Heart right ventricle (tissue), 16 donors: ENCODE data around the gene SYNPO. TPM values are rescaled to one million over a fixed set of nuclear protein-coding genes. Genes with fewer than 3 reads are reported as not detected.

Experiments used
- ATAC-seq, 8 donors: fragments of 200-7000 bp; cut with Tn5 transposase; one replicate each; pipeline ENCODE4 v1.9.1; 2020; ENCODE audit warnings: mild to moderate bottlenecking in 8 of 8, moderate library complexity in 8 of 8, moderate number of reproducible peaks in 1 of 8
- DNase-seq, 2 donors: peaks; one replicate each; pipeline ENCODE4 v3.0.0-alpha.2; 2020
- H3K27ac ChIP-seq, 10 donors: fragments of 200-600 bp; sonication (generic) in 2 of 10; one replicate each; pipeline versions ENCODE4 v1.5.0 to v1.8.0; 2020 to 2022; ENCODE audit warnings: mild to moderate bottlenecking in 3 of 10
- H3K27me3 ChIP-seq, 7 donors: fragments of 200-600 bp; one replicate each; pipeline ENCODE4 v1.8.0; 2021 to 2022; ENCODE audit warnings: mild to moderate bottlenecking in 2 of 7
- H3K36me3 ChIP-seq, 9 donors: fragments of 200-600 bp; sonication (generic) in 1 of 9; one replicate each; pipeline versions ENCODE4 v1.5.0 to v1.8.0; 2020 to 2022; ENCODE audit warnings: mild to moderate bottlenecking in 2 of 9
- H3K4me1 ChIP-seq, 9 donors: fragments of 200-600 bp; sonication (generic) in 1 of 9; one replicate each; pipeline versions ENCODE4 v1.5.0 to v1.8.0; 2020 to 2022; ENCODE audit warnings: mild to moderate bottlenecking in 4 of 9
- H3K4me3 ChIP-seq, 10 donors: fragments of 200-600 bp; sonication (generic) in 2 of 10; one replicate each; pipeline versions ENCODE4 v1.5.0 to v1.8.0; 2020 to 2022; ENCODE audit warnings: mild to moderate bottlenecking in 7 of 10, moderate library complexity in 2 of 10
- H3K9me3 ChIP-seq, 11 donors: fragments of 200-600 bp in 10 of 11; sonication (generic) in 2 of 11; one replicate each; pipeline versions ENCODE4 v1.5.0 to v1.8.0; 2013 to 2022; ENCODE audit warnings: mild to moderate bottlenecking in 2 of 11, control low read depth in 1 of 11, moderate library complexity in 1 of 11
- WGBS, 2 donors: extraction: QIAGEN DNeasy Blood & Tissue Kit; methylation state at CpG; one replicate each; pipeline ENCODE4 v1.1.7; 2013; ENCODE audit warnings: inconsistent platforms in 1 of 2; 5-methylcytosine and 5-hydroxymethylcytosine counted together
- intact Hi-C, 10 donors: fragments of 100-400 bp; cut with DNase I; formaldehyde crosslinking; loops; one replicate each; pipeline versions ENCODE4 v1.11.1 to v1.14.2; 2022
- polyA plus RNA-seq, 2 donors: library from polyadenylated mRNA; stranded (reverse); fragments of 200-250 nt; gene quantifications; one replicate each; pipeline ENCODE4 v1.2.3, GENCODE V29; 2013
- total RNA-seq, 10 donors: library from RNA; stranded (reverse); fragmentation: NEBNext Ultra II Directional in 3 of 10; extraction: Animal tissue kit (Norgen Biotek cat#: 25700) in 3 of 10; gene quantifications; one replicate each; pipeline versions ENCODE4 v1.2.1 to v1.2.4, GENCODE V29; 2021 to 2023
- TF ChIP-seq, protein P1 (sequence below), 9 donors: fragments of 200-600 bp; sonication (generic) in 2 of 9; IDR thresholded peaks; one replicate each; pipeline versions ENCODE4 v1.5.0 to v1.8.0; 2021 to 2022; ENCODE audit warnings: antibody characterized with exemption in 9 of 9, mild to moderate bottlenecking in 5 of 9, moderate library complexity in 1 of 9
- donor health status: Arrhythmogenic right ventricular cardiomyopathy.
- donor health status: ischemic (EF 13 %, LVEDD 7.1; RV severe dilation, severe dysfunction).
- donor health status: healthy with polysubstance abuse.
- donor health status: DM: no; HTN: yes; CAD: no.
- donor health status: DM: no; HTN: no; CAD: no.
- donor health status: ischemic (EF 25% LVEDD 6.9; RV normal size, moderate dysfunction).
- donor health status: ischemic (EF 25% LVEDD 5.7; RV mildly dilated, moderate dysfunction).
- donor health status: healthy.
- donor health status: DM: yes; HTN: yes; CAD: no.
- donor health status: Ischemic cardiomyopathy.
- donor health status: ischemic (EF 35%, LVEDD 5.7; RV mildly dilated, moderate dysfunction).
- donor health status: nonischemic (EF 11% LVEDD 7.7; RV severe dilation, severe dysfunction).
- donor health status: DM: yes; HTN: yes; CAD: no.
- donor health status: PGD.
- donor health status: ischemic (EF 29% LVEDD 5.4; RV normal size, mild dysfunction).
- donor health status: nonischemic (EF 23%, LVEDD 6.1; RV moderate dilation, normal function).

Gene SYNPO
- total and polyA plus RNA-seq, 12 donors: 129 to 777 (median 652) TPM

DNA sequence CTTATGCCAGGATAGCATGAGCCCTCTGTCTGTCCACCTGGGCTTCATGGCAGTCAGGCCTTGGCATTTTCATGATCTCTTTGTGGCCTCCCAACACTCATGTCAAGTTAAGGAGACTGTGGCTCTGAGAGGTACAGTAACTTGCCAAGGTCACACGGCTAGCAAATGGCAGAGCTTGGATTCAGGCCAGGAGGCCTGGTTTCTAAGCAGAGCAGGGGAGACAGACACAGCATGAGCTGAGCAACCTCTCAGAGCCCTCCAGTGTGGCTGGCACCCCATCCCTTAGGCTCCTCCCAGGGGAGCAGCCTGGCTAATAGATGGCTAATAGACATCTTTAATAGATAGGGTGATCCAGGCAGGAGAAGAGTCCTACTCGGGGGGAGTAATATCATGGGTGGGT, 4.1 kb downstream of the SYNPO start:
- TF ChIP-seq, protein P1, sequence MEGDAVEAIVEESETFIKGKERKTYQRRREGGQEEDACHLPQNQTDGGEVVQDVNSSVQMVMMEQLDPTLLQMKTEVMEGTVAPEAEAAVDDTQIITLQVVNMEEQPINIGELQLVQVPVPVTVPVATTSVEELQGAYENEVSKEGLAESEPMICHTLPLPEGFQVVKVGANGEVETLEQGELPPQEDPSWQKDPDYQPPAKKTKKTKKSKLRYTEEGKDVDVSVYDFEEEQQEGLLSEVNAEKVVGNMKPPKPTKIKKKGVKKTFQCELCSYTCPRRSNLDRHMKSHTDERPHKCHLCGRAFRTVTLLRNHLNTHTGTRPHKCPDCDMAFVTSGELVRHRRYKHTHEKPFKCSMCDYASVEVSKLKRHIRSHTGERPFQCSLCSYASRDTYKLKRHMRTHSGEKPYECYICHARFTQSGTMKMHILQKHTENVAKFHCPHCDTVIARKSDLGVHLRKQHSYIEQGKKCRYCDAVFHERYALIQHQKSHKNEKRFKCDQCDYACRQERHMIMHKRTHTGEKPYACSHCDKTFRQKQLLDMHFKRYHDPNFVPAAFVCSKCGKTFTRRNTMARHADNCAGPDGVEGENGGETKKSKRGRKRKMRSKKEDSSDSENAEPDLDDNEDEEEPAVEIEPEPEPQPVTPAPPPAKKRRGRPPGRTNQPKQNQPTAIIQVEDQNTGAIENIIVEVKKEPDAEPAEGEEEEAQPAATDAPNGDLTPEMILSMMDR (IDR thresholded peaks at IDR 0.05): no peak
- Histone ChIP-seq H3K4me3 (peak overlapping the region in 5 of 10 donors; percentile 4 to 63 (median 22)), H3K36me3 (peaks cover 0 to 43% (median 16%) of the 10 kb centered on the region in 9 donors), H3K27ac (peak overlapping the region; percentile 67 to 100 (median 96)), H3K9me3 (no peaks in the 10 kb centered on the region), H3K27me3 (no peaks in the 10 kb centered on the region), H3K4me1 (peaks cover 56 to 100% (median 97%) of the 10 kb centered on the region in 9 donors)
- DNase-seq (peak in 1 of 2 donors; percentile 79), ATAC-seq (peak in 5 of 8 donors; percentile 4 to 35 (median 9))
- 29 to 33% methylated on average over 2 of the region's 2 CpGs for WGBS, 2 donors
- intact Hi-C loops: loop anchor here in 4 of 10 donors (5.0 kb wide), 2 partner anchors 47 to 52 kb away; no protein-coding TSS in a partner anchor

DNA sequence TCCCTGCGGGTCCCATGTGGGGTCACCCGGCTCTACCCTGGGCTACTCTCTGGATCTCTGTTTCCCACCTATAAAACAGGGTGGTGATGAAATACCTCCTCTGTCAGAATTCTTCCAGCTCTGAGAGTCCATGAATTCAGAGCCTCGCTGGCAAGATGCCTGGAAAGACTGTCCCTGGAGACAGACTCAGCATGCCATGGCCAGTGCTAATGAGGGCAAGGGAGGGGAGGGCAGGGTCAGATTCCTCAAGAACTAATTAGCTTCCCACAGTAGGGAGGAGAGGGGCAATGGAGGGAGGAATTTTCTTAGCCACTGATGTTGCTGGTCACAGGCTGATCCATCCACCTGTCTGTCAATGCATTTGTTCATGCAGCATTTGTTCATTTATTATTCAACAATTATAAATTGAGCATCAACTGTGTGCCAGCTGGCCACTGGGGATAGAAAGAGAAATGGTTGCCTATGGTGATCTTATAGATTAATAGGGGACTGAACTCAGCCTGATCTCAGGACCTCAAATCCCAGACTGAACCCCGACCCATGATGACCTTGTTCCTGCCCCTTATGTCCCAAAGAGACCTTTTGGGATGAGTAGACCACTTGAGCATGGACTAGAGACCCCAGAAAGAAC, 4.7 kb downstream of the SYNPO start:
- H3K27ac ChIP-seq: peak overlapping the region; percentile 67 to 100 (median 96)
- peaks cover 0 to 50% (median 21%) of the 10 kb centered on the region in 9 donors for H3K36me3 ChIP-seq
- 39 to 42% methylated on average over 4 of the region's 4 CpGs for WGBS, 2 donors
- TF ChIP-seq, protein P1 (IDR thresholded peaks at IDR 0.05): no peak
- H3K4me1 ChIP-seq: peaks cover 56 to 100% (median 97%) of the 10 kb centered on the region in 9 donors
- intact Hi-C loops: no loop called here
- ATAC-seq (peak in 1 of 8 donors; percentile 0), DNase-seq (peak; percentile 80 to 81)
- no peaks in the 10 kb centered on the region for H3K27me3 ChIP-seq
- no peaks in the 10 kb centered on the region for H3K9me3 ChIP-seq
- peak overlapping the region in 6 of 10 donors; percentile 4 to 22 (median 13) for H3K4me3 ChIP-seq

DNA sequence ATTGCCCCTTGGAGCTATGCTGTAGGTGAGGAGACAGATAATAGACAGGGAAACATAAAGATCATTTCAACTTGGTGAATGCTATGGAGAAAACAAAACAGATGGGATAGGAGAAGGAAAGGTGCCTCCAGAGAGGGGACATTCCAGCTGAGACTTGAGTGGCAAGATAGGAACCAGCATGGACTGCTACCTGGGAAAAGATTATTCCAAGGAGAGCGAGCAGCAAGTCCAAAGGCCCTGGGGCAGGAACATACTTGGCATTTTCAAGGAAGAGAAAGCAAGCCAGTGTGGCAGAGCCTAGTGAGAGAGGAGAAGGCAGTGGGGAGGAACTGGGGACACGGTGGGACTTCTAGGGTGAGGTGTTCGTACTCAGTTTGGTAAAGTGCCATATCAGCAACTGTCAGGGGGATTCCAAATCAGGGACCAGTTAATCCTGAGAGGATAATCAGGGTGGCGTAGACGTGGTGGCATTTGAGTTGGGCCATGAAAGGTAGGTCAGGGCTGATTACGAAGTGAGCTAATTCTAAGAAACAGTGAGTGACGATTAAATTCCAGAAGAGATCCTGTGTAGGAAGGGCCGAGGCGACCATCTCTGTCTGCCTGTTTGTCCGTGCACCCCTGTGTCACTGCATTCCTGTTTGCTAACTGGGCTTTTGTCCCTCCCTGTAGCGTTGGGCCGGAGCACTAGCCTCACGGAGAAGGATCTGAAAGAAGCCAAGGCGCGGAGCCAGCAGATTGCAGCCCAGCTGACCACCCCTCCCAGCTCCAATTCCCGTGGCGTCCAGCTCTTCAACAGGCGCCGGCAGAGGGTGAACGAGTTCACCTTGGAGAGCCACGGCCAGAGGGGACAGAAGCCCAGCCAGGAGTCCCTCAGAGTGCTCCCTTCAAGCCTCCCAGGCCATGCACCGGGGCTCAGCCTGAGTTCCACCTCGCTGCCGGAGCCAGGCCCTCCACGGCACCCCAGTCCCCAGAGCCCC, 7.1 kb downstream of the SYNPO start:
- peak overlapping the region; percentile 44 to 100 (median 96) for H3K27ac ChIP-seq
- H3K36me3 ChIP-seq: peaks cover 0 to 71% (median 33%) of the 10 kb centered on the region in 9 donors
- intact Hi-C loops: no loop called here
- H3K9me3 ChIP-seq: no peaks in the 10 kb centered on the region
- TF ChIP-seq, protein P1 (IDR thresholded peaks at IDR 0.05): peak in 2 of 9 donors; percentile 14 to 22
- no peaks in the 10 kb centered on the region for H3K27me3 ChIP-seq
- H3K4me3 ChIP-seq: peak overlapping the region in 1 of 10 donors; percentile 5
- peak; percentile 82 to 86 for DNase-seq
- ATAC-seq: peak; percentile 53 to 74 (median 62)
- 23 to 37% methylated on average over 25 of the region's 25 CpGs for WGBS, 2 donors
- peaks cover 59 to 100% (median 97%) of the 10 kb centered on the region in 9 donors for H3K4me1 ChIP-seq
